ENCODE measurements around the gene DLL3.

The DLL3 gene

GRCh38 chr19:39467941-39468340 is 30.8 kb upstream of the DLL3 start:
- no peak for DNase-seq (ENCODE audit: extremely low read depth, insufficient read length)
- Histone ChIP-seq H3K4me3 (replicated peaks; ENCODE audit: low read depth, low read length) (no peak overlapping the region), H3K27me3 (replicated peaks; ENCODE audit: control insufficient read depth, insufficient read depth, low read length) (no peaks in the 10 kb centered on the region), H3K36me3 (ENCODE audit: control insufficient read depth, insufficient read depth, low read length) (peaks cover 65% of the 10 kb centered on the region)
- no peak for TF ChIP-seq CTCF (IDR thresholded peaks at IDR 0.05; ENCODE audit: insufficient read depth, low read length, poor library complexity, severe bottlenecking)

- Histone ChIP-seq H3K4me3 (replicated peaks; ENCODE audit: low read depth, low read length) (no peak overlapping the region), H3K36me3 (ENCODE audit: control insufficient read depth, insufficient read depth, low read length) (peaks cover 74% of the 10 kb centered on the region), H3K27me3 (replicated peaks; ENCODE audit: control insufficient read depth, insufficient read depth, low read length) (no peaks in the 10 kb centered on the region)
- DNase-seq (ENCODE audit: extremely low read depth, insufficient read length), result no peak
- TF ChIP-seq CTCF (IDR thresholded peaks at IDR 0.05; ENCODE audit: insufficient read depth, low read length, poor library complexity, severe bottlenecking), result no peak
Measured at GRCh38 chr19:39469036-39469435, 29.7 kb upstream of the DLL3 start.

- Histone ChIP-seq H3K27me3 (replicated peaks; ENCODE audit: control insufficient read depth, insufficient read depth, low read length) (no peaks in the 10 kb centered on the region), H3K36me3 (ENCODE audit: control insufficient read depth, insufficient read depth, low read length) (peaks cover 77% of the 10 kb centered on the region), H3K4me3 (replicated peaks; ENCODE audit: low read depth, low read length) (no peak overlapping the region)
- TF ChIP-seq CTCF (IDR thresholded peaks at IDR 0.05; ENCODE audit: insufficient read depth, low read length, poor library complexity, severe bottlenecking), result no peak
- DNase-seq (ENCODE audit: extremely low read depth, insufficient read length), result no peak
Measured at GRCh38 chr19:39469567-39469966, 29.2 kb upstream of the DLL3 start.

- Histone ChIP-seq H3K36me3 (ENCODE audit: control insufficient read depth, insufficient read depth, low read length) (peaks cover 78% of the 10 kb centered on the region), H3K27me3 (replicated peaks; ENCODE audit: control insufficient read depth, insufficient read depth, low read length) (no peaks in the 10 kb centered on the region), H3K4me3 (replicated peaks; ENCODE audit: low read depth, low read length) (no peak overlapping the region)
- DNase-seq (ENCODE audit: extremely low read depth, insufficient read length), result no peak
- no peak for TF ChIP-seq CTCF (IDR thresholded peaks at IDR 0.05; ENCODE audit: insufficient read depth, low read length, poor library complexity, severe bottlenecking)
Measured at GRCh38 chr19:39470724-39471339, 27.9 kb upstream of the DLL3 start.

- no peak for DNase-seq (ENCODE audit: extremely low read depth, insufficient read length)
- TF ChIP-seq CTCF (IDR thresholded peaks at IDR 0.05; ENCODE audit: insufficient read depth, low read length, poor library complexity, severe bottlenecking), result no peak
- peaks cover 75% of the 10 kb centered on the region for H3K36me3 ChIP-seq (ENCODE audit: control insufficient read depth, insufficient read depth, low read length)
- no peak overlapping the region for H3K4me3 ChIP-seq (replicated peaks; ENCODE audit: low read depth, low read length)
- H3K27me3 ChIP-seq (replicated peaks; ENCODE audit: control insufficient read depth, insufficient read depth, low read length), result no peaks in the 10 kb centered on the region
Measured at GRCh38 chr19:39471756-39472536, 26.8 kb upstream of the DLL3 start.
